Measurements from ENCODE around the gene CHRNB4. TPM values are rescaled to one million over a fixed set of nuclear protein-coding genes. Genes with fewer than 3 reads are reported as not detected.

Gene CHRNB4
- total RNA-seq (2022; extraction: Qiagen RNA extraction; ENCODE audit: low read depth) = 0.73 to 1.7 TPM (median 0.95 TPM) in 5 replicates

DNA sequence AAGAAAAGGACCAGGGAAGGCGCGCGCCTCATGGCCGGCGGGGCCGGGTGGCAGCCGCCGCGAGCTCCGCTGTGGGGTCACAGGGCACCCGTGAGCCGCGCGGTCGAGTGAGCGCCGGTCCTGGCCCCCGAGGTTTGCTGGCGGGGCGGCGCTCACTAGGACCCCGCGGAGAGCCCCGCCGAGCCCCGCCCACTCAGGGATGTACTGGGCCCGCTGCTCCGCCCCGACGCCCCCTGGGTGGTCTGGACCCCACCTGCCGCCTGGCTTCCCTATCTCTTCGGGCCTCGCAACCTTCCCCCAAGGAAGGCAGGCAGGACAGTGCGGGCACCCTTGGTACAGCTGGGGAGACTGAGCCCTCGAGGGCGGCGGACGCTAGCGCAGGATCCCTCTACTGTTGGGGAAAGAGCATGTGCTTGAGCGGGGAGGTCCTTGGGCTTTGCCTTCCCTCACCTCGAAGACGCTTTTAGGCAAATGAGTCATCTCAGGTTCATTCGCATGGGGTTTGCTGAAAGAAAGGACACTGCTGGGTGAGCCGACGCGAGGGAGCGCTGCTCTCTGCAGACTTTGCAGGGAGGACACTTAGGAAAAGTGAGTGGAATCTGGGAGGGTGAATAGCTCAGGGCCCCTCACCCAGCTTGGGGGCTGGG is at the start of gene CHRNB4:
Gene CHRNB4 (minus strand): TSS at position 109 of the 647 bp plus-strand sequence. CDS start 77 bp downstream, at position 32.

DNA sequence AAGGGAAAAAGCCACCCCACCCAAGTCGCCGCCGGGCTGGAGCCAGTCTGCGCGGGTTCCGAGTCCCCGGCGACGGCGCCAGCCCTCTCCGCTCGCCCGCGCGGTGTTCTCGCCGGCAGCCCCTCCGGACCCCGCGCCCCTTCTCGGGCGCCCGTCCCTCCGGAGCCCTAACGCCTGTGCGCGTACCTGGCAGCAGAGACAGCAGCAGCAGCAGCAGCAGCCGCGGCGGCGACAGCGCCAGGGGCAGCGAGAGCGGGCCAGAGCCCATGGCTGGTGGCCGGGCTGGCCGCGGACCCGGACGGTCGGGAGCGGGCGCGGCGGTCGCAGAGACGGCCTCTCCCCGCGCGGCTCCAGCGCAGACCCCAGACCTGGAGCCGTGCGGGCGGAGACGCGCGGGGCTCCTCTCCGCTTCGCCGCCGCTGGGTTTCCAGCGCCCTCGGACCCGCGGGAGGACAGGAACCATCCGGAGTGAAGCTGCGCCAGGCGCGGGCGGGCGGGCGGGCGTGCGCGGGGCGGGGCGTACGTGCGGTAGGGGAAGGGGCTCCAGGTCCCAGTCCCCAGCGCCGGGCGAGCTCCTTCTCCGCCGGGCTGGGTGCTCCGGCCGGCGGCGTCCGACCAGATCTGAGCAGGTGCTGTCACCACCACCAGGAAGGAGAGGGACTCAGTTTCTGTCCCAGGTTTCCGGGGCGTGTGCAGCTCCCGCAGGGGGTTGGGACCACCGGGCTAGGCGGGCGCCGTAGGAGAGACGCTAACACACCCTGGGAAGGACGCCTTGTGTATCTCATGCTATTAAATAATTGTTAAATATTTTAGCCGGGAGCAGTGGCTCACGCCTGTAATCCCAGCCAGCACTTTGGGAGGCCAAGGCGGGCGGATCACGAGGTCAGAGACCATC is 20.2 kb downstream of the CHRNB4 start, which contains the start of gene CHRNA3:
Gene CHRNA3 (minus strand): TSS at position 470 of the 895 bp plus-strand sequence. CDS start 202 bp downstream, at position 268.

Other genes with a start within 250 kb of the CHRNB4 start
- gene IREB2, start 203.0 kb downstream of the CHRNB4 start, total RNA-seq (2022; extraction: Qiagen RNA extraction; ENCODE audit: low read depth) = 42.4 to 54.9 TPM (median 46.1 TPM) in 5 replicates
- gene HYKK, start 133.6 kb downstream of the CHRNB4 start, total RNA-seq (2022; extraction: Qiagen RNA extraction; ENCODE audit: low read depth) = 5.2 to 7.3 TPM (median 6.6 TPM) in 5 replicates
- gene PSMA4, start 100.8 kb downstream of the CHRNB4 start, total RNA-seq (2022; extraction: Qiagen RNA extraction; ENCODE audit: low read depth) = 384 to 489 TPM (median 403 TPM) in 5 replicates
- gene CHRNA5, start 75.7 kb downstream of the CHRNB4 start, total RNA-seq (2022; extraction: Qiagen RNA extraction; ENCODE audit: low read depth) = 27.3 to 42.2 TPM (median 34.6 TPM) in 5 replicates
- gene CHRNA3, start 20.2 kb downstream of the CHRNB4 start, total RNA-seq (2022; extraction: Qiagen RNA extraction; ENCODE audit: low read depth) = 0.29 to 1.4 TPM (median 0.48 TPM) in 5 replicates
- 2.8 to 3.8 TPM (median 3.4 TPM) in 5 replicates for gene ADAMTS7, start 170.3 kb upstream of the CHRNB4 start, total RNA-seq (2022; extraction: Qiagen RNA extraction; ENCODE audit: low read depth)
- 340 to 594 TPM (median 390 TPM) in 5 replicates for gene MORF4L1, start 231.7 kb upstream of the CHRNB4 start, total RNA-seq (2022; extraction: Qiagen RNA extraction; ENCODE audit: low read depth)

All from A549 treated with DMSO at 1 μM for 4 hours (cell line).